Liver (tissue), 9 donors: Measurements from ENCODE around the gene KAT2A. TPM values are rescaled to one million over a fixed set of nuclear protein-coding genes. Genes with fewer than 3 reads are reported as not detected.

Experiments used
- DNase-seq: peaks from one replicate; pipeline ENCODE4 v3.0.0-alpha.2; 2017; ENCODE audit warnings: low spot score
- H3K27ac ChIP-seq, 2 donors: one replicate each; pipeline ENCODE4 v1.7.0; 2013; ENCODE audit warnings: inconsistent platforms in 2 of 2, low read length in 2 of 2, control low read depth in 1 of 2, low read depth in 1 of 2, mild to moderate bottlenecking in 1 of 2
- H3K27me3 ChIP-seq, 4 donors: one replicate each; pipeline versions ENCODE4 v1.6.1 to v1.7.0; 2013; ENCODE audit warnings: low read length in 3 of 4, inconsistent platforms in 1 of 4, mild to moderate bottlenecking in 1 of 4, moderate library complexity in 1 of 4; ENCODE audit not compliant: control insufficient read depth in 4 of 4, insufficient read depth in 4 of 4
- H3K36me3 ChIP-seq, 4 donors: one replicate each; pipeline versions ENCODE4 v1.6.1 to v1.7.0; 2013; ENCODE audit warnings: low read length in 3 of 4, mild to moderate bottlenecking in 3 of 4, low read depth in 1 of 4, moderate library complexity in 1 of 4; ENCODE audit not compliant: control insufficient read depth in 4 of 4, insufficient read depth in 3 of 4
- H3K4me1 ChIP-seq, 4 donors: one replicate each; pipeline versions ENCODE4 v1.6.1 to v1.7.0; 2013; ENCODE audit warnings: low read length in 3 of 4, mild to moderate bottlenecking in 3 of 4, moderate library complexity in 1 of 4; ENCODE audit not compliant: control insufficient read depth in 4 of 4, insufficient read depth in 4 of 4
- H3K4me3 ChIP-seq, 3 donors: one replicate each; pipeline versions ENCODE4 v1.6.1 to v1.7.0; 2013; ENCODE audit warnings: low read length in 3 of 3, control low read depth in 1 of 3, low read depth in 1 of 3, mild to moderate bottlenecking in 1 of 3
- H3K9ac ChIP-seq, 2 donors: one replicate each; pipeline ENCODE4 v1.7.0; 2013; ENCODE audit warnings: low read length in 2 of 2, mild to moderate bottlenecking in 2 of 2, moderate library complexity in 2 of 2, control low read depth in 1 of 2, low read depth in 1 of 2
- H3K9me3 ChIP-seq, 4 donors: one replicate each; pipeline versions ENCODE4 v1.6.1 to v1.7.0; 2013; ENCODE audit warnings: low read length in 3 of 4; ENCODE audit not compliant: control insufficient read depth in 4 of 4
- EGR1 ChIP-seq, 2 donors: IDR thresholded peaks; 2 replicates each; pipeline ENCODE4 v1.6.1; 2016 to 2018; ENCODE audit warnings: antibody characterized with exemption in 2 of 2, low read depth in 2 of 2
- FOXA1 ChIP-seq: IDR thresholded peaks from 2 replicates; pipeline ENCODE4 v1.6.1; 2016; ENCODE audit warnings: antibody characterized with exemption
- FOXA2 ChIP-seq: IDR thresholded peaks from 2 replicates; pipeline ENCODE4 v1.6.1; 2016; ENCODE audit warnings: antibody characterized with exemption
- HNF4G ChIP-seq: IDR thresholded peaks from 2 replicates; pipeline ENCODE4 v1.6.1; 2016; ENCODE audit warnings: antibody characterized with exemption
- JUND ChIP-seq, 2 donors: IDR thresholded peaks; 2 replicates each; pipeline ENCODE4 v1.6.1; 2016; ENCODE audit warnings: antibody characterized with exemption in 2 of 2
- MAX ChIP-seq: IDR thresholded peaks from 2 replicates; pipeline ENCODE4 v1.6.1; 2016; ENCODE audit warnings: antibody characterized with exemption
- RXRA ChIP-seq, 2 donors: IDR thresholded peaks; 2 replicates each; pipeline ENCODE4 v1.6.1; 2017 to 2018; ENCODE audit warnings: antibody characterized with exemption in 2 of 2, mild to moderate bottlenecking in 1 of 2
- SP1 ChIP-seq: IDR thresholded peaks from 2 replicates; pipeline ENCODE4 v1.6.1; 2018; ENCODE audit warnings: antibody characterized with exemption, mild to moderate bottlenecking
- TAF1 ChIP-seq: conservative IDR thresholded peaks from 2 replicates; pipeline ENCODE4 v1.6.1; 2016; ENCODE audit warnings: antibody characterized with exemption, mild to moderate bottlenecking
- YY1 ChIP-seq: IDR thresholded peaks from 2 replicates; pipeline ENCODE4 v1.6.1; 2016; ENCODE audit warnings: antibody characterized with exemption, mild to moderate bottlenecking
- ZBTB33 ChIP-seq: IDR thresholded peaks from 2 replicates; pipeline ENCODE4 v1.6.1; 2016; ENCODE audit warnings: antibody characterized with exemption
- WGBS: extraction: QIAGEN DNeasy Blood & Tissue Kit; methylation state at CpG from one replicate; pipeline ENCODE4 v1.1.7; 2013; 5-methylcytosine and 5-hydroxymethylcytosine counted together
- polyA plus RNA-seq, 2 donors: library from polyadenylated mRNA; stranded (reverse) in 1 of 2; unstranded in 1 of 2; fragments of 200-250 nt in 1 of 2; fragments of >200 nt in 1 of 2; fragmentation: Nextera tagmentation in 1 of 2; extraction: Ambion mirVana in 1 of 2; gene quantifications; one replicate each; pipeline versions ENCODE4 v1.2.1 to v1.2.3, GENCODE V29; 2013 to 2015
- total RNA-seq, 2 donors: library from RNA; depleted of rRNA; stranded (reverse); fragments of >200 nt; gene quantifications; one replicate each; pipeline ENCODE4 v1.2.3, GENCODE V29; 2014
- donor health status: healthy.
- donor health status: healthy.
- donor health status: healthy.
- donor health status: healthy.
- donor health status: healthy.

The KAT2A gene
- total RNA-seq (10 to 100 TPM in 1 of 2 donors, 1 to 10 TPM in 1; 5.1 to 14.4 TPM), polyA plus RNA-seq (10 to 100 TPM in 1 of 2 donors, 1 to 10 TPM in 1; 7.4 to 11.7 TPM)

- peak within 1 kb of the TSS; percentile 25 to 85 (median 61) for H3K4me3 ChIP-seq
- DNase-seq: peak; percentile 83
- no peaks in the 10 kb centered on the region for H3K9me3 ChIP-seq
- 6% methylated on average over 57 of the region's 57 CpGs for WGBS
- no peaks in the 10 kb centered on the region for H3K27me3 ChIP-seq
- peak within 1 kb of the TSS in 1 of 2 donors; percentile 3 for H3K9ac ChIP-seq
- peaks cover 5 to 16% (median 7%) of the 10 kb centered on the region in 4 donors for H3K36me3 ChIP-seq
- no peak for TF ChIP-seq FOXA1
- TF ChIP-seq YY1: peak; percentile 49
- peak in 1 of 2 donors; percentile 39 for TF ChIP-seq RXRA (IDR thresholded peaks at IDR 0.05)
- H3K27ac ChIP-seq: peak within 1 kb of the TSS; percentile 79 to 81
- H3K4me1 ChIP-seq: peaks cover 7 to 28% (median 19%) of the 10 kb centered on the region in 4 donors
Observed at GRCh38 chr17:42120770-42121769, at the start of gene KAT2A. Gene KAT2A (minus strand): TSS chr17:42121367. CDS start chr17:42121304, 63 bp downstream.

GRCh38 chr17:42169351-42169750 is 48.2 kb upstream of the KAT2A start:
- no peak for DNase-seq
- Histone ChIP-seq H3K36me3 (no peaks in the 10 kb centered on the region), H3K27me3 (no peaks in the 10 kb centered on the region), H3K9me3 (no peaks in the 10 kb centered on the region), H3K9ac (no peak overlapping the region), H3K4me3 (no peak overlapping the region), H3K27ac (no peak overlapping the region), H3K4me1 (no peaks in the 10 kb centered on the region)
- 96% methylated on average over 29 of the region's 29 CpGs for WGBS
- no peak for TF ChIP-seq SP1
- TF ChIP-seq YY1: no peak
- TF ChIP-seq EGR1 (IDR thresholded peaks at IDR 0.05; ENCODE audit: low read depth in 2 of 2): no peak
- no peak for TF ChIP-seq MAX

- H3K4me1 ChIP-seq: no peaks in the 10 kb centered on the region
- DNase-seq: no peak
- 92% methylated on average over 8 of the region's 8 CpGs for WGBS
Observed at GRCh38 chr17:42167807-42168206, 46.6 kb upstream of the KAT2A start.

More at GRCh38 chr17:42167807-42168206, 46.6 kb upstream of the KAT2A start:
- Histone ChIP-seq H3K4me3 (no peak overlapping the region), H3K27me3 (no peaks in the 10 kb centered on the region), H3K9ac (no peak overlapping the region), H3K9me3 (no peaks in the 10 kb centered on the region), H3K36me3 (no peaks in the 10 kb centered on the region), H3K27ac (no peak overlapping the region)
- no peak for TF ChIP-seq FOXA2
- no peak for TF ChIP-seq SP1
- TF ChIP-seq YY1: no peak
- no peak for TF ChIP-seq EGR1 (IDR thresholded peaks at IDR 0.05; ENCODE audit: low read depth in 2 of 2)
- no peak for TF ChIP-seq ZBTB33
- TF ChIP-seq TAF1: no peak
- TF ChIP-seq HNF4G: no peak
- TF ChIP-seq JUND (IDR thresholded peaks at IDR 0.05): no peak
